Body of pancreas (tissue), 4 donors: ENCODE measurements around the gene STX8. TPM values are rescaled to one million over a fixed set of nuclear protein-coding genes. Genes with fewer than 3 reads are reported as not detected.

ENCODE experiments used
- ATAC-seq: fragments of 150-250 bp; one replicate; pipeline ENCODE4 v1.9.1; 2016
- DNase-seq, 4 donors: peaks; one replicate each; pipeline ENCODE4 v3.0.0-alpha.2; 2019
- H3K27ac ChIP-seq, 4 donors: fragments of 200-600 bp; sonication (generic); 1 replicate in 3 of 4; 2 replicates in 1 of 4; pipeline versions ENCODE4 v1.5.1 to v1.6.1; 2016 to 2019; ENCODE audit warnings: mild to moderate bottlenecking in 1 of 4, mixed read lengths in 1 of 4, moderate library complexity in 1 of 4
- H3K27me3 ChIP-seq, 2 donors: fragments of 200-600 bp; sonication (generic); one replicate each; pipeline ENCODE4 v1.6.0; 2016; ENCODE audit warnings: mild to moderate bottlenecking in 1 of 2
- H3K36me3 ChIP-seq, 2 donors: fragments of 200-600 bp; sonication (generic); replicated peaks in 1 of 2; 2 replicates each; pipeline ENCODE4 v1.5.1; 2016; ENCODE audit warnings: low read depth in 2 of 2; ENCODE audit not compliant: insufficient read depth in 1 of 2
- H3K4me1 ChIP-seq: fragments of 200-600 bp; sonication (generic); one replicate; pipeline ENCODE4 v1.6.0; 2016
- H3K4me3 ChIP-seq, 2 donors: fragments of 200-600 bp; sonication (generic); 1 replicate in 1 of 2; 2 replicates in 1 of 2; pipeline ENCODE4 v1.5.1; 2016 to 2019
- H3K9me3 ChIP-seq, 3 donors: fragments of 200-600 bp; sonication (generic); 1 replicate in 2 of 3; 2 replicates in 1 of 3; pipeline ENCODE4 v1.5.1; 2016
- CTCF ChIP-seq, 7 experiments: fragments of 450-650 bp in 4 of 7; fragments of 200-600 bp in 3 of 7; sonication (generic) in 3 of 7; IDR thresholded peaks; one replicate each; pipeline ENCODE4 v1.5.1; 2016 to 2019; ENCODE audit warnings: antibody characterized with exemption in 7 of 7
- POLR2A ChIP-seq, 3 donors: fragments of 450-650 bp; IDR thresholded peaks; one replicate each; pipeline ENCODE4 v1.6.1; 2016; ENCODE audit warnings: antibody characterized with exemption in 3 of 3, mild to moderate bottlenecking in 2 of 3
- WGBS, 2 donors: methylation state at CpG; one replicate each; pipeline ENCODE4 v1.1.5; 2017; 5-methylcytosine and 5-hydroxymethylcytosine counted together
- intact Hi-C: fragments of 100-400 bp; cut with DNase I; formaldehyde crosslinking; loops from one replicate; pipeline ENCODE4 v1.15.1; 2023
- total RNA-seq, 2 donors: library from RNA; depleted of rRNA; stranded (reverse); fragments of >200 nt; gene quantifications; one replicate each; pipeline ENCODE4 v1.1.0, GENCODE V29; 2016

The STX8 gene
- total RNA-seq, 2 donors from 2014 or later, result 32.2 to 37.6 TPM

- intact Hi-C loops, result no loop called here
- DNase-seq (peak in 3 of 4 donors; percentile 8 to 38 (median 18)), ATAC-seq (peak; percentile 15)
- H3K36me3 ChIP-seq, result no peaks in the 10 kb centered on the region
- peaks cover 14% of the 10 kb centered on the region for H3K4me1 ChIP-seq
- no peaks in the 10 kb centered on the region for H3K9me3 ChIP-seq
- no peak overlapping the region for H3K27ac ChIP-seq
- H3K4me3 ChIP-seq, result no peak overlapping the region
- WGBS, 2 donors, result 48 to 53% methylated on average over 11 to 12 of the region's 12 CpGs
- no peak for TF ChIP-seq CTCF (IDR thresholded peaks at IDR 0.05)
- no peak for TF ChIP-seq POLR2A (IDR thresholded peaks at IDR 0.05)
- H3K27me3 ChIP-seq, result no peaks in the 10 kb centered on the region
These were observed 38.3 kb downstream of the STX8 start for GRCh38 chr17:9537177-9537776.

- 91 to 97% methylated on average over 8 of the region's 8 CpGs for WGBS, 2 donors
- no peaks in the 10 kb centered on the region for H3K27me3 ChIP-seq
- H3K4me1 ChIP-seq, result peaks cover 14% of the 10 kb centered on the region
- TF ChIP-seq CTCF (IDR thresholded peaks at IDR 0.05), result no peak
- no peak for DNase-seq
- no peak for ATAC-seq
- intact Hi-C loops, result no loop called here
- no peaks in the 10 kb centered on the region for H3K36me3 ChIP-seq
- no peak overlapping the region for H3K4me3 ChIP-seq
- no peaks in the 10 kb centered on the region for H3K9me3 ChIP-seq
- H3K27ac ChIP-seq, result no peak overlapping the region
These were observed 39.6 kb downstream of the STX8 start for GRCh38 chr17:9536061-9536460.

DNA sequence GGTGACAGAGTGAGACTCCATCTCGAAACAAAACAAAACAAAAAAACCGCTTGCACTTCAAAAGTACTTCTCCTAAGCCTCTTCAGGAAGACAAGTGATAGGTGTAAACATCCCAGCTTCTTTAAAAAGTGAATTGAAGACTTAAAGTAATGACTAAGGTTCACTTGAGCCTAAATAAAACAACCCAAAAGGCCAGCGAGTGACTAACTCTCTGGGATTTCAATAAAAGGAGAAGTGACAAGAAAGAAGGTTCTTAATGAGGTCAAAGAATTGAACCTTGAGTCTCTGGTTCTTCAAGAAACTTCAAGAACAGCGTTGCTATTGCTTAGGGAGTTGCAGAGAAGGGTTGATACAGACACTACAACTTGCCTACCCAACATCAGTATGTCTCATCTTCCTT is 42.2 kb downstream of the STX8 start:
- Histone ChIP-seq H3K27me3 (no peaks in the 10 kb centered on the region), H3K4me1 (peaks cover 14% of the 10 kb centered on the region), H3K4me3 (no peak overlapping the region), H3K36me3 (no peaks in the 10 kb centered on the region), H3K27ac (no peak overlapping the region), H3K9me3 (no peaks in the 10 kb centered on the region)
- DNase-seq (no peak), ATAC-seq (no peak)
- TF ChIP-seq CTCF (IDR thresholded peaks at IDR 0.05) (no peak), POLR2A (IDR thresholded peaks at IDR 0.05) (no peak)
- intact Hi-C loops, result no loop called here
- WGBS, 2 donors, result 90 to 92% methylated on average over 4 of the region's 4 CpGs

DNA sequence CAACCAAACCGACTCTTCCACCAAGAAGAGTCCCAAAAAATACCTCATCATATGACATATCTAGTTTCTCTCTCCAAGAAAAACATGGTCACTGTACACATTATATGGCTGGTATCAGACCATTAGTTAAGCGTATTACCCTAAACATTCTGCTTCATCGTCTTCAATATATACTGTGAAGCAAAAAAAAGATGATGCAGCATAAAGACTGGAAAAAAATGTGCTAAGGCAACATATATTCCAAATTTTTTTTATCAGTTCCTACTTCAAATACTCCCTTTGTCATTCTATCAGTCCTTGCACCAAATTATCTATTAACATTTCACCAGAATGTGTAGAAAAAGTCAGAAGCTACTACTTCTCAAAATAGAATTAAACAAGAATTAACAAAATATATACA is 42.9 kb downstream of the STX8 start:
- TF ChIP-seq POLR2A (IDR thresholded peaks at IDR 0.05) (no peak), CTCF (IDR thresholded peaks at IDR 0.05) (no peak)
- Histone ChIP-seq H3K9me3 (no peaks in the 10 kb centered on the region), H3K36me3 (no peaks in the 10 kb centered on the region), H3K27me3 (no peaks in the 10 kb centered on the region), H3K27ac (no peak overlapping the region), H3K4me1 (peaks cover 9% of the 10 kb centered on the region), H3K4me3 (no peak overlapping the region)
- DNase-seq (no peak), ATAC-seq (no peak)
- intact Hi-C loops, result no loop called here
- WGBS, 2 donors, result 97 to 98% methylated on average over 3 of the region's 3 CpGs

DNA sequence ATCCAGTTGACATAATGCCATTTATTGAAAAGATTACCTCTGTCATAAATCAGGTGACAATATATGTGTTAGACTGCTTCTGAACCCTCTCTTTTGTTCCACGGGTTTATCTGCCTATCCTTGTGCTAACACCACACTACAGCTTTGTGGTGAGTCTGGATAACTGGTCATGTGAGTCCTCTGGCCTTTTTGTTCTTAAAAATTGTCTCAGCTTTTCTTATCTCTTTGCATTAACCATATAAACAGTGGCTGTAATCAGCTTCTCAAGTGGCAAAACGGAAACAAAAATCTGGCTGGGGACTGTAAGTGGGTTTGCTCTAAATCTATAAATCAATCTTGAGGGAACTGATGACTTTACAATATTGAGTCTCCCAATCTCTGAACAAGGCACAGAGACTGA is 44.6 kb downstream of the STX8 start:
- DNase-seq (no peak), ATAC-seq (no peak)
- TF ChIP-seq CTCF (IDR thresholded peaks at IDR 0.05), result no peak
- TF ChIP-seq POLR2A (IDR thresholded peaks at IDR 0.05), result no peak
- Histone ChIP-seq H3K36me3 (no peaks in the 10 kb centered on the region), H3K27ac (no peak overlapping the region), H3K27me3 (no peaks in the 10 kb centered on the region), H3K9me3 (no peaks in the 10 kb centered on the region), H3K4me3 (no peak overlapping the region), H3K4me1 (no peaks in the 10 kb centered on the region)
- 15 to 23% methylated on average over 2 of the region's 2 CpGs for WGBS, 2 donors
- intact Hi-C loops, result no loop called here
